Activated CD4-positive, alpha-beta T cell treated with anti-CD3 and anti-CD28 coated beads for 36 hours (primary cell): ENCODE measurements around the gene AMBRA1. TPM values are rescaled to one million over a fixed set of nuclear protein-coding genes. Genes with fewer than 3 reads are reported as not detected.

ENCODE experiments used
- ATAC-seq: fragments of 200-7000 bp; cut with Tn5 transposase; one replicate; pipeline ENCODE4 v1.10.0; 2021; ENCODE audit warnings: mild to moderate bottlenecking, moderate library complexity
- CTCF ChIA-PET: fragments of 350-600 bp; sonication (Branson Sonifier 250); formaldehyde crosslinking; loops from one replicate; lab custom pipeline; 2021; ENCODE audit warnings: antibody characterized with exemption; lab: Charles Lee
- POLR2A ChIA-PET: fragments of 350-600 bp; sonication (Branson Sonifier 250); formaldehyde crosslinking; loops from one replicate; lab custom pipeline; 2021; ENCODE audit warnings: antibody characterized with exemption, inconsistent platforms; lab: Charles Lee
- DNase-seq: peaks from one replicate; pipeline ENCODE4 v3.0.0-alpha.2; 2020
- H3K27ac Mint-ChIP-seq: one replicate; pipeline ENCODE4 v1.8.0; 2021; ENCODE audit warnings: mixed read lengths
- H3K27me3 Mint-ChIP-seq: one replicate; pipeline ENCODE4 v1.8.0; 2021; ENCODE audit warnings: mixed read lengths
- H3K36me3 Mint-ChIP-seq: one replicate; pipeline ENCODE4 v1.8.0; 2021; ENCODE audit warnings: low read depth, mixed read lengths
- H3K4me1 Mint-ChIP-seq: one replicate; pipeline ENCODE4 v1.8.0; 2021; ENCODE audit warnings: mixed read lengths
- H3K4me3 Mint-ChIP-seq: one replicate; pipeline ENCODE4 v1.8.0; 2021; ENCODE audit warnings: mild to moderate bottlenecking, moderate library complexity, mixed read lengths
- H3K9me3 Mint-ChIP-seq: one replicate; pipeline ENCODE4 v1.8.0; 2021; ENCODE audit warnings: low read depth, mixed read lengths
- intact Hi-C, 2 experiments: fragments of 100-400 bp; cut with DNase I in 1 of 2; cut with micrococcal nuclease in 1 of 2; formaldehyde crosslinking; loops; one replicate each; pipeline versions ENCODE4 v1.14.2 to v1.15.1; 2022 to 2024; cut with DNase I, micrococcal nuclease
- total RNA-seq, 2 experiments: library from RNA; stranded (reverse); gene quantifications; one replicate each; pipeline ENCODE4 v1.2.3, GENCODE V29; 2021

Gene AMBRA1
- total RNA-seq, 2 experiments from 2014 or later: 24.8 to 26.4 TPM

- H3K36me3 Mint-ChIP-seq: peaks cover 22% of the 10 kb centered on the region
- no peak overlapping the region for H3K4me3 Mint-ChIP-seq
- ChIA-PET CTCF (interaction anchor here (0.9 to 1.8 kb wide), 5 partner anchors 10 to 357 kb away, joined by 3 to 6 read pairs (median 4); partner anchors contain the start of gene CHRM4), POLR2A (no interaction called here)
- H3K9me3 Mint-ChIP-seq: no peaks in the 10 kb centered on the region
- no peaks in the 10 kb centered on the region for H3K27me3 Mint-ChIP-seq
- DNase-seq: no peak
- no peak for ATAC-seq
- H3K4me1 Mint-ChIP-seq: peaks cover 16% of the 10 kb centered on the region
- no peak overlapping the region for H3K27ac Mint-ChIP-seq
- intact Hi-C loops: no loop called here
Observed at GRCh38 chr11:46413760-46414465, 179.9 kb downstream of the AMBRA1 start.

- POLR2A ChIA-PET: no interaction called here
- Mint-ChIP-seq H3K27ac (no peak overlapping the region), H3K27me3 (no peaks in the 10 kb centered on the region), H3K36me3 (peaks cover 16% of the 10 kb centered on the region), H3K9me3 (no peaks in the 10 kb centered on the region), H3K4me3 (no peak overlapping the region), H3K4me1 (peaks cover 10% of the 10 kb centered on the region)
- CTCF ChIA-PET: interaction anchor here (1.4 kb wide), 1 partner anchor 22 kb away, joined by 4 read pairs; no protein-coding TSS in a partner anchor
- DNase-seq (no peak), ATAC-seq (no peak)
- intact Hi-C loops: no loop called here
Observed at GRCh38 chr11:46410021-46410420, 183.8 kb downstream of the AMBRA1 start.

GRCh38 chr11:46408407-46408986, 185.3 kb downstream of the AMBRA1 start:
- Mint-ChIP-seq H3K4me3 (no peak overlapping the region), H3K9me3 (no peaks in the 10 kb centered on the region), H3K27me3 (no peaks in the 10 kb centered on the region), H3K4me1 (no peaks in the 10 kb centered on the region), H3K27ac (no peak overlapping the region), H3K36me3 (peaks cover 15% of the 10 kb centered on the region)
- no peak for ATAC-seq
- CTCF ChIA-PET: no interaction called here
- POLR2A ChIA-PET: no interaction called here
- intact Hi-C loops: no loop called here
- DNase-seq: no peak

- no peak overlapping the region for H3K4me3 Mint-ChIP-seq
- peaks cover 17% of the 10 kb centered on the region for H3K36me3 Mint-ChIP-seq
- ChIA-PET CTCF (no interaction called here), POLR2A (no interaction called here)
- DNase-seq (no peak), ATAC-seq (no peak)
- H3K9me3 Mint-ChIP-seq: no peaks in the 10 kb centered on the region
- intact Hi-C loops: no loop called here
- H3K27ac Mint-ChIP-seq: no peak overlapping the region
- no peaks in the 10 kb centered on the region for H3K27me3 Mint-ChIP-seq
- H3K4me1 Mint-ChIP-seq: no peaks in the 10 kb centered on the region
Observed at GRCh38 chr11:46407635-46408034, 186.2 kb downstream of the AMBRA1 start.

- Mint-ChIP-seq H3K4me3 (no peak overlapping the region), H3K27me3 (no peaks in the 10 kb centered on the region), H3K27ac (no peak overlapping the region), H3K36me3 (peaks cover 18% of the 10 kb centered on the region), H3K9me3 (no peaks in the 10 kb centered on the region), H3K4me1 (no peaks in the 10 kb centered on the region)
- POLR2A ChIA-PET: no interaction called here
- CTCF ChIA-PET: no interaction called here
- DNase-seq: no peak
- intact Hi-C loops: no loop called here
- ATAC-seq: no peak
Observed at GRCh38 chr11:46404476-46405017, 189.3 kb downstream of the AMBRA1 start.

GRCh38 chr11:46402957-46403902, 190.6 kb downstream of the AMBRA1 start:
- Mint-ChIP-seq H3K27me3 (no peaks in the 10 kb centered on the region), H3K4me1 (no peaks in the 10 kb centered on the region), H3K36me3 (peaks cover 18% of the 10 kb centered on the region), H3K27ac (no peak overlapping the region), H3K4me3 (no peak overlapping the region), H3K9me3 (no peaks in the 10 kb centered on the region)
- POLR2A ChIA-PET: interaction anchor here (0.5 kb wide), 1 partner anchor 119 kb away, joined by 3 read pairs; no protein-coding TSS in a partner anchor
- ATAC-seq: no peak
- no peak for DNase-seq
- intact Hi-C loops: no loop called here
- CTCF ChIA-PET: interaction anchor here (0.9 kb wide), 1 partner anchor 41 kb away, joined by 3 read pairs; no protein-coding TSS in a partner anchor

- no peak overlapping the region for H3K4me3 Mint-ChIP-seq
- H3K27ac Mint-ChIP-seq: no peak overlapping the region
- peaks cover 8% of the 10 kb centered on the region for H3K36me3 Mint-ChIP-seq
- POLR2A ChIA-PET: no interaction called here
- H3K4me1 Mint-ChIP-seq: peaks cover 6% of the 10 kb centered on the region
- CTCF ChIA-PET: interaction anchor here (0.6 to 0.7 kb wide), 2 partner anchors 54 to 303 kb away, joined by 3 read pairs; partner anchors contain the start of genes ARHGAP1 and ZNF408
- H3K27me3 Mint-ChIP-seq: peaks cover 11% of the 10 kb centered on the region
- intact Hi-C loops: no loop called here
- no peak for ATAC-seq
- H3K9me3 Mint-ChIP-seq: no peaks in the 10 kb centered on the region
- no peak for DNase-seq
Observed at GRCh38 chr11:46397526-46397925, 196.3 kb downstream of the AMBRA1 start.

GRCh38 chr11:46393759-46394158, 200.1 kb downstream of the AMBRA1 start:
- H3K4me3 Mint-ChIP-seq: no peak overlapping the region
- H3K27ac Mint-ChIP-seq: no peak overlapping the region
- intact Hi-C loops: no loop called here
- peaks cover 8% of the 10 kb centered on the region for H3K36me3 Mint-ChIP-seq
- ChIA-PET CTCF (no interaction called here), POLR2A (no interaction called here)
- ATAC-seq (no peak), DNase-seq (no peak)
- H3K27me3 Mint-ChIP-seq: peaks cover 28% of the 10 kb centered on the region
- peaks cover 18% of the 10 kb centered on the region for H3K4me1 Mint-ChIP-seq
- H3K9me3 Mint-ChIP-seq: no peaks in the 10 kb centered on the region

- ChIA-PET POLR2A (no interaction called here), CTCF (interaction anchor here (0.9 to 2.1 kb wide), 6 partner anchors 10 to 137 kb away, joined by 3 to 9 read pairs (median 5); no protein-coding TSS in a partner anchor)
- no peak overlapping the region for H3K27ac Mint-ChIP-seq
- H3K4me3 Mint-ChIP-seq: peak overlapping the region; percentile 61
- ATAC-seq (no peak), DNase-seq (no peak)
- peaks cover 8% of the 10 kb centered on the region for H3K36me3 Mint-ChIP-seq
- no peaks in the 10 kb centered on the region for H3K9me3 Mint-ChIP-seq
- peaks cover 20% of the 10 kb centered on the region for H3K4me1 Mint-ChIP-seq
- intact Hi-C loops: no loop called here
- peaks cover 33% of the 10 kb centered on the region for H3K27me3 Mint-ChIP-seq
Observed at GRCh38 chr11:46393231-46393616, 200.6 kb downstream of the AMBRA1 start.

GRCh38 chr11:46392421-46393230, 201.2 kb downstream of the AMBRA1 start:
- intact Hi-C loops: loop anchor here in 1 of 2 experiments (1.0 kb wide), 2 partner anchors 11 to 225 kb away; partner anchors contain the start of genes ATG13, HARBI1 and MDK
- Mint-ChIP-seq H3K36me3 (peaks cover 8% of the 10 kb centered on the region), H3K9me3 (no peaks in the 10 kb centered on the region), H3K4me1 (peaks cover 22% of the 10 kb centered on the region), H3K27me3 (peaks cover 37% of the 10 kb centered on the region), H3K27ac (no peak overlapping the region), H3K4me3 (peak overlapping the region; percentile 61)
- DNase-seq: peak; percentile 89
- ATAC-seq: peak; percentile 76
- ChIA-PET POLR2A (interaction anchor here (1.3 kb wide), 1 partner anchor 9 kb away, joined by 3 read pairs; no protein-coding TSS in a partner anchor), CTCF (interaction anchor here (0.6 to 2.1 kb wide), 10 partner anchors 9 to 527 kb away, joined by 3 to 9 read pairs (median 4); partner anchors contain the start of gene DGKZ)
